NCI-H128 (cell line): Measurements from ENCODE around the gene HEXIM1.
A peak's percentile ranks its signal among the peaks of the same experiment; 100 is the strongest.

Source experiments
- DNase-seq: peaks from one replicate; lab custom pipeline; 2025; ENCODE audit not compliant: unreplicated experiment; lab: John Stamatoyannopoulos, UW

Gene HEXIM1

GRCh38 chr17:45145035-45145389 is 3.3 kb upstream of the HEXIM1 start:
- no peak for DNase-seq

GRCh38 chr17:45146166-45146565 is 2.1 kb upstream of the HEXIM1 start:
- DNase-seq: no peak

GRCh38 chr17:45146592-45146889 is 1.7 kb upstream of the HEXIM1 start:
- no peak for DNase-seq

GRCh38 chr17:45146890-45147580 is 1.2 kb upstream of the HEXIM1 start:
- peak; percentile 53 for DNase-seq

GRCh38 chr17:45147581-45148182 is 593 bp upstream of the HEXIM1 start:
- peak; percentile 69 for DNase-seq

- peak; percentile 24 for DNase-seq
These were observed 878 bp downstream of the HEXIM1 start for GRCh38 chr17:45149037-45149668.

- no peak for DNase-seq
These were observed 1.7 kb downstream of the HEXIM1 start for GRCh38 chr17:45149669-45150664.

GRCh38 chr17:45150911-45151809 is 2.9 kb downstream of the HEXIM1 start:
- DNase-seq: no peak

- DNase-seq: no peak
These were observed 6.8 kb downstream of the HEXIM1 start for GRCh38 chr17:45155029-45155428.

GRCh38 chr17:45155483-45155882 is 7.2 kb downstream of the HEXIM1 start:
- DNase-seq: no peak

GRCh38 chr17:45156242-45156641 is 8.0 kb downstream of the HEXIM1 start:
- no peak for DNase-seq

- DNase-seq: no peak
These were observed 12.4 kb downstream of the HEXIM1 start for GRCh38 chr17:45160447-45161287.

- peak; percentile 98 for DNase-seq
These were observed 13.2 kb downstream of the HEXIM1 start, which contains the start of gene HEXIM2 for GRCh38 chr17:45161288-45162024. Gene HEXIM2 (plus strand): TSS chr17:45161875. CDS start chr17:45162794, 919 bp downstream.

- DNase-seq: no peak
These were observed 13.9 kb downstream of the HEXIM1 start for GRCh38 chr17:45162025-45162687.

- no peak for DNase-seq
These were observed 16.5 kb downstream of the HEXIM1 start for GRCh38 chr17:45164734-45165269.

- DNase-seq: no peak
These were observed 20.9 kb downstream of the HEXIM1 start for GRCh38 chr17:45168991-45169752.

- no peak for DNase-seq
These were observed 22.1 kb downstream of the HEXIM1 start for GRCh38 chr17:45170280-45170930.
